GM12878 (cell line): Measurements from ENCODE around the gene ATG5.

Experiments
- BCL11A ChIP-seq: IDR thresholded peaks from 2 replicates; pipeline ENCODE4 v1.6.1; 2011; ENCODE audit warnings: low read depth, low read length
- CREB1 ChIP-seq: IDR thresholded peaks from 2 replicates; pipeline ENCODE4 v1.6.1; 2012; ENCODE audit warnings: low read depth, mild to moderate bottlenecking, inconsistent platforms
- DPF2 ChIP-seq: fragments of 450-650 bp; IDR thresholded peaks from 2 replicates; pipeline ENCODE4 v1.6.1; 2017; ENCODE audit warnings: mild to moderate bottlenecking
- PKNOX1 ChIP-seq: fragments of 450-650 bp; IDR thresholded peaks from 2 replicates; pipeline ENCODE4 v1.6.1; 2016; ENCODE audit warnings: mild to moderate bottlenecking
- POLR2A ChIP-seq: IDR thresholded peaks from 2 replicates; pipeline ENCODE4 v1.6.1; 2011; ENCODE audit warnings: low read depth, mild to moderate bottlenecking, low read length
- RFX5 ChIP-seq: IDR thresholded peaks from 2 replicates; pipeline ENCODE4 v1.6.1; 2011; ENCODE audit warnings: low read depth, low read length, improper control_type of control experiment
- TAF1 ChIP-seq: IDR thresholded peaks from 2 replicates; pipeline ENCODE4 v1.6.1; 2011; ENCODE audit warnings: mild to moderate bottlenecking, low read depth, low read length, borderline replicate concordance
- USF2 ChIP-seq: IDR thresholded peaks from 2 replicates; pipeline ENCODE4 v1.6.1; 2011; ENCODE audit warnings: low read depth, low read length, improper control_type of control experiment, borderline replicate concordance

GRCh38 chr6:106273087-106273486, 52.5 kb downstream of the ATG5 start:
- TF ChIP-seq TAF1 (no peak), RFX5 (no peak), POLR2A (no peak), CREB1 (no peak), BCL11A (no peak), PKNOX1 (no peak), USF2 (no peak), DPF2 (no peak)
